ENCODE measurements around the gene APOL1.
A peak's percentile ranks its signal among the peaks of the same experiment; 100 is the strongest.
"Not testable (repeated sequence)": the region's sequence is repeated elsewhere in the genome, so short reads cannot be mapped to it uniquely, and the experiment has no call there.

The APOL1 gene

DNA sequence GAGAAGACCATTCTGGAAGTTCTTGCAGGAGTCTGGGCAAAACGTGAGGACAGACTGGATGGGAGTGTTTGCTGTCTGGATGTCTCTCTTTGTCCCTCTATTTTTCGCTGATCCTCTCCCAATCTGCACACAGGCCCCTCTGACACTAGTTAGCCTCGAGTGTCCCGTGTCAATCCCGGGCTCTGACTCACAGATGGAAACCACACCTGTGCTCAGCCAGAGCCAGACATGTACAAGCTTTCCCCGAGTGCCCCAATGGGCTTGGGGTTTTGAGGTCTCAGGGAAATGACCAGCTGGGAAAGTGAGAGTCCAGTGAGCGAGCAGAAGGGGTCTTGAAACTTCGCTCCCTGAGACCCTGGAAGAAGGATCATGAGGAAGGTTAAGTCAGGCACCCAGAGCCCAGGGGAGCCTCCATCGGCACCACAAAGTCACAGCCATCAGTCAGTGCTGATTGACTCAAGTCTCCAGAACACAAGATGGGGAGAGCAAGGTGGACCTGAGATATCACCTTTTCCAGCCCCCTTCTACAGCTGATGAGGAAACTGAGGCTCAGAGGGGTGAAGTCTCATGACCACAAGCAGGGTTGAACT is 27.5 kb upstream of the APOL1 start:
- DNase-seq, result no peak

DNA sequence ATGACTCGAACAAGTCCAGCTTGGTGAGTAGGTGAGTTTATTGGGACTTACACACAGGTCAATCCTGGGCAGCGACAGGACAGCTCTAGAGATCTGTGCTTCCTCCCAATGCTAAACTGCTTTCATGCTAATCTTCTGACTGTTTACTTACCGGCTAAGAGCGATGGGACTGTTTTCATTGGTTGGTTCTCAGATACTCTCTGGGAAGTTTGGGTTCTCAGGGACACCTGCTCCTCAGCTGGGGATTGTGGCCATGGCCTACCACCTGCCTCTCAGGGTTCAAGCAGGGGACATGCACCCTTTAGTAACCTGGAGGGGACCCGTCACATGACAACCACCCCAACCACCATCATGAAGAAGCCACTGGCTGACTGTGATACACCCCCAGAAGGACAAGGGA is 26.7 kb upstream of the APOL1 start:
- DNase-seq, result no peak

DNA sequence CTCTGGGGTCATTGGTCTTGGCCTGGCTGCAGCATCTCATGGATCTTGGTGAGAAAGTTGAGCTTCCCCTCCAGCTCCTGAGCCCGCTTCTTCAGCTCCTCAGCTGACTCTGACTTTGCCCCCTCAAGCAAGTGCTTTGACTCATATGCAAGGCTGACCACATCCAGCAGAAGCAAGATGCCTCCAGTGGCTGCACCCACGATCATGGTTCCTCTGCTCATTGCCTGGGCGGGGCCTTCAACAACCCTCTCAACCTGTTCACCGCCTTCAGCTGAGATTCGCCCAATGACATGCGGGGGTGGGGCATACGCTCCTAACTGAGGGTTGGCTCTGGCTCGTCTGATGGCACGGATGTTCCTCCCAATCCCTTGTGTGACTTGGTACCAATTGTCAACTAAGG is 25.5 kb upstream of the APOL1 start:
- DNase-seq, result peak in 1 of 5 experiments; percentile 41

DNA sequence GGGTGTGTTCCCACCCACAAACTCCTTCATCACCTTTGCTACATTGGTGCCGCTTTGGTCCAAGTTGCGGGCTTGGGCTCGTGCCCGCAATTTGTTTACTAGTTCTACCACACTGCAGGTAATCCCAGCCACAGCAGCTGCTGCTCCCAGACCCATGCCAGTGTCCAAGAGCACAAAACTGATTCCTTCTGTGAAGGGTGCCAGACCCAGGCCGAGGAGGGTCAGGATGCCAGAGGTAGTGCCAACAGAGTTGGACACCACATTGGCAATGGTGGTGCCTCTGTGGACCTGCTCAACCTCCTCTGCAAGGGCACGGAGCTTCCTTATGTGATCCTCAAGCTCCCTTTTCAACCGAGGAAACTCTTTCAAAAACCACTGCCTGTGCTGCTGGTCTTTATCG is 25.1 kb upstream of the APOL1 start:
- DNase-seq, result no peak

DNA sequence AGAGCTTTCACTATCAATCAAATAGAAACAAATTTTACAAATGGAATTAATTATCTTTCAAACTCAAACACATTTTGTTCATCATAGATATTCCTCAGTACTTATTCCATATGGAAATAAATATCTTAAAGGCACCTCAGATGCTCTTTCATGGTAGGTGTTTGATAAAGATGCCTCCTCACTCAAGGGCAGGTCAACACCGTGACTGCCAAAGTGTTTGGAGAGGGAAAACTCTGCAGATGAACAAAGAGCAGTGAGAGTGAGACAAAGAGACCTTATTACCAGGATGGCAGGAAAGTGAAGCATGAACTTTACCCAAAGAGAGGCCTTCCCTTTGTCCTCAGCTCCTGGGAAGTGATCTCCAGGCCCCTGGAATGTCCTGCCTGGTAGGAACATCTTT is 24.6 kb upstream of the APOL1 start:
- not testable (repeated sequence) for DNase-seq

DNA sequence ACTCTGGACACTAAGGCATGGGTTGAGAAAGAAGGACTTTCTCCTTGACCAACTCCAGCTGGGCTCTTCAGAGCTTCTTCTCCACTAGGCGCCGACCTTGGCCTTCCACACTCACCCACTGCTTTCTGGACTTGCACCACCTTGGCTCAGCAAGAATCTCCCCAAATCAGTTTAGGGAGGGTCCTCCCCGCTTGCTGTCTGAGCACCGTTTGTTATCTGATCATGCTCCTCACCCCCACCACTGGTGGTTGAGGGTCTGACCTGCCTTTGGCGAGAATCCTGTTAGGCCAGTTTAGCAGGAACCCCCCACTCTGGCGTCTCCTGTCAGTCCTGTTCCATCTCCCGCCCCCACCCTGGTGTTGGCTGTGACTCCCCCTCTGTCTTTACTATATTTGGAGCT is 24.0 kb upstream of the APOL1 start:
- DNase-seq, result no peak

DNA sequence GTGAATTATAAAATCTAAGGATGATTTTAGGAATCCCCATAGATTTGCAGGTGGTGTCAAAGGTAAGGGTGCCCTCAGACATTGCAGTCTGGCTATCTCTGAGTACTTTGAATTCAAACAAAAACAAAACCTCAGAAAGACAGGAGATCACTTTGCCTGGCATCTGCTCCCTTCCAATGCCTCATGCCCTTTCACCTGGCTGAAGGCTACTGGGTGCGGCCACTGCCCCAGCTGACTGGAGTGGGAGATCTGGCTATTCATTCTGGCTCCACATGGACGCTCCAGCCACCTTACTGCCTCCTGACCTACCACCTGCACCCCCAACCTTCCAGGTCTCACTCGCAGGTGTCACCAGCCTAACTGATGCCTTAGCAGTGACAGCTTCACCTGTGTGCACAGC is 23.3 kb upstream of the APOL1 start:
- DNase-seq, result not testable (repeated sequence)

DNA sequence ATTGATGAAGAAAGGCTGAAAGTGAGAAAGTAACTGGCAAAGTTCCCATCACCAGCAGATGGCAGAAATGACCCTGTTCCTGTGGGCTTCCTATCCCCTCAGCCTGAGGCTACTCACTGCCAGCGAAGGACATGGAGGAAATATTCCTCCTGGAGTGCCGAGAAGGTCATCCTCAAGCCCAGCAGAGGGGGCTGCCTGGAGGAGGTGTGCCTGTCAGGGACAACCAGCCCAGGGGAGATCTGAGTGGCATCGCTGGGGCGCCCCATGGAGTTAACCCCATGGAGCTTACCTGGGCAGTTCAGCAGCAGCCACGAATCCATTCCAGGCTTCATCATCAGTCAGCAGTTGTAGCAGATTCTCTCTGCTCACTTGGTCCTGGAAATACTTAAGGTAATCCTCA is 21.9 kb upstream of the APOL1 start:
- DNase-seq, result not testable (repeated sequence)

DNA sequence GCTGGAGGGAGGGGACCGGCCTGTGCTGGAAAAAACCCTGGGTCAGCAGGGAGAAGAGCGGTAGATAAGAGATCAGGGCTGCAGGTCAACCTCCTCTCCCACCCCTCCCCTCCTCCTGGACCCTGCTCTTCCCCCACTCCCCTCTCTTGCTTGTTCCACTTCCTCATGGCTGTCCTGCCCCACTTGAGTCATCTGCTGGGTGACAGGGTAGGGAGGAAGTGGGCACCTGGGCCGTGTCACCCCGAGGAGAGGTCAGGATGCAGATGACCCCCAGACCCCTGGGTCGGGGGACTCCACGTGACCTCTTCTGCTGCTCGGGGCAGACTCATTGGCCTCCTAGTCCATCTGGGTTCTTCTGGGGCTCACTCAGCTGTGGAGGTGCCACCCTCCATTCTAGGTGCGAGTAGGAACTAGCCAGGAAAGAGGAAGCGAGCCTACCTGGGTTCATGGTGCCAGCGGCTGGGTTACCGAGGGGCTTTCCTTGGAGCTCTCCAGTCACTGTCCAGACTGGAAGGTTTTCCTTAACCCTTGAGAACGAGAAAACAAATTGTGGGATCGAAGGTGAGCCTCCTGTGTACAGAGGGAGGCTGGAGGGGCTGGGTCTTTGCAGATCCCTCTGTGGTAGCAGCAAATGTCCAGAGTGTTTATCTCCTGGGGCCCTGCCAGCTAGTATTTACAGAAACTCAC is 20.1 kb upstream of the APOL1 start:
- no peak for DNase-seq

DNA sequence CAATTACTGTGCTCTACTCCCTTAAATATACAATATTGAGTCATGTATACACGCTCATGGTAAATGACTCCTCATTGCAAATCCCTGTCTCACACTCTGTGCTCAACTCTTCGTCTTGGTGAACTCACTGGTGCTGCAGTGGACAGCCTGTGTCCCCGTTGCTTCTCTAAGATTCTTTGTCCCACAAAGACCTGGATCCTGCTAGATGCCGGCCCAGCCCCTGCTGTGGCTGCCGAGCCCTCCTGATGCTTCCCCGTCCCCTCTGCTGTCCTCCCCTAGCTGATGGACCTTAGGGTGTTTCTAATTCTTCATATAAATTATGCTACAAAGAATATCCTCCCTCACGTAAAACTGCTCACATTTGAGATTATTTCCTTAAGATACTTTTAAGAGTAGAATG is 19.1 kb upstream of the APOL1 start:
- no peak for DNase-seq

DNA sequence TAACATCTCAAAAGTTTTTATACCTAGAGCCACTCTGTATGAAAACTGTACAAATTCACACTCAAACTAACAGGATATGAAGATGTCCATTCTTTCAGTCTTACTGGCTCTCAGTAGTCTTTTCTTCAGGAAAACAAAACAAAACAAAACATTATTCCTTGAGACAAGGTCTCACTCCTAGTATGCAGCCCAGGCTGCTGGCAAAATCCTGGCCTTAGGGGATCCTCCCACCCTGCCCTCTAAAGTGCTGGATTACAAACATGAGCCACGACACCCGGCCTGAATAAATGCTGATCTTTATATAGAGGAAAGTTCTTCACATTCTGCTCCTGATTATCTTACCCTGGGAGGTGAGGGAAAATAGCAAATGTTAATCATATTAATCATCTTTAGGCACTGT is 18.7 kb upstream of the APOL1 start:
- no peak for DNase-seq

DNA sequence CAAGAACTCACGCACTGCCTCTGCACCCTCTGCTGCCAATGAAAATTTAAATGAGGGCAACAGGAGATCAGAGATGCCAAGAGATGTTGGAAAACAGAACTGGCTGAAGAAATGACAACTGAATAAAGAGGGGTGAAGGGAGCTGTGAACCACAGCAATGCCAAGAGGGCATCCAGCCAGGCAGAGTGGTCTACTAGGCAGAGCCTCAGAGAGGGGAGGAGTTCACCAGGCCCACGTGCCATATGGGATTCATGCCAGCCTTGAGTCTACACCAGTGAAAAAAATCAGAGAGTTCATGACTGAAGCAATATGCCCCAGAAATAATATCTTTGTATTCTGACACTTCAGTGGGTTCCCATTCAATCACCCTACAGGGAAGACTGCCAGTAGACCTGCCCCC is 18.0 kb upstream of the APOL1 start:
- DNase-seq, result no peak

DNA sequence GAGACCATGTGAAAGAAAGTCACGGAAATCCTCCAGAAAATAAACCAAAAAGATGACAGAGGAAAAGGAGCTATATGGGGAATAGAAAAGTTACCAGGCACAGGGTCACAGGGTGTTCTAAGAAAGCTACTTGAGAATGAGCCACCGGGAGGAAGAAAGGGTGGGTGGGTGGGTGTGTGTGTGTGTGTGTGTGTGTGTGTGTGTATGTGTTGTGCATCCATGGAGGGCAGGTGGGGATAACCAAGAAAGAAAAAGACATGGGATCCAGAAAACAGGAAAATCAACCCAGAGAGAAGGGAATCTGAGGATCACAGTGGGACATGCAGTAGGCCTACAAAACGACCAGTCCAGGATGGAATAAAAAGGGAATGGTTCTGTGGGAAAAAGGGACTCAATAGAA is 17.3 kb upstream of the APOL1 start:
- DNase-seq, result no peak

DNA sequence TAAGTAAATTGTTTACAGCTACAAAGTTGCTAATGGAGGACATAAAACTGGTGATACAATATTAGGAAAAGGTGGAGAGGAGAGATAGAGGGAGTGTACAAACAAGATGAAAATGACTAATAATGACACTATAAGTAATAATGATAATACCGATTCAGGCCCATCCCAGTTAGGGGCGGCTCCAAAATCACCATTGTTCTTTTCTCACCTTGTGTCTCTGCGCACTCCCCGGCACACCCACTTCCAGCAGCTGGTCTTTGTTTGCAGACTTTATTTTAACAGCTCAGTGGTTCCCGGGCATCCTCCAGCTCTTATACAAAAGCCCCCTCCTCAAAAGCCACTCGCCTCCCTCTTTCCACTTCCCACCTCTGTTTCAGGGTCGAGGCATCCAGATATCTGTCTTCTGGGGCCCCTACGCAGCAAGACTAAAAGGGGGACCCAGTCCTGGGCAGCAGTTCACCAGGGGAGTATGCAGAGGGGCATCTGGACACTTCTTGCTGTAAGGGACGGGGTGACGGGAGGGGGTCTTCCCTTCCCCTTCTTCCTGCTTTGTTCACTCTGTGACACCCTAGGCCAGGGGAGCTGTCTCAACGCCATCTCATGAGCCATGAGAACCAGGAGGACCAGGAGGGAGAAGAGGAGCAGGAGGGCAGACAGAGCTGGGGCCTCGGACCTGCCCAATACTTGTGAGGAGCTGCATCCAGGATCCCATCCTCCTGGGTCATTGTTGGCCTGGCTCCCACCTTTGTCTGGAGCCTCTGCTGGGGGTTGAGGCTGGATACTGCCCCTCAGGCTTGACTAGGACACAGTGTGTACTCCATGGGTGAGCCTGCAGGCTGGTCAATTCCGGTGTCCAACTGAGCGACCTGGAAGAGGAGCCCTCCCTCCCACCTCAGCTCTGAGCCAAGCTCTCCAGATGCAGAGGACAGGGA is 16.3 kb upstream of the APOL1 start:
- DNase-seq, result no peak

DNA sequence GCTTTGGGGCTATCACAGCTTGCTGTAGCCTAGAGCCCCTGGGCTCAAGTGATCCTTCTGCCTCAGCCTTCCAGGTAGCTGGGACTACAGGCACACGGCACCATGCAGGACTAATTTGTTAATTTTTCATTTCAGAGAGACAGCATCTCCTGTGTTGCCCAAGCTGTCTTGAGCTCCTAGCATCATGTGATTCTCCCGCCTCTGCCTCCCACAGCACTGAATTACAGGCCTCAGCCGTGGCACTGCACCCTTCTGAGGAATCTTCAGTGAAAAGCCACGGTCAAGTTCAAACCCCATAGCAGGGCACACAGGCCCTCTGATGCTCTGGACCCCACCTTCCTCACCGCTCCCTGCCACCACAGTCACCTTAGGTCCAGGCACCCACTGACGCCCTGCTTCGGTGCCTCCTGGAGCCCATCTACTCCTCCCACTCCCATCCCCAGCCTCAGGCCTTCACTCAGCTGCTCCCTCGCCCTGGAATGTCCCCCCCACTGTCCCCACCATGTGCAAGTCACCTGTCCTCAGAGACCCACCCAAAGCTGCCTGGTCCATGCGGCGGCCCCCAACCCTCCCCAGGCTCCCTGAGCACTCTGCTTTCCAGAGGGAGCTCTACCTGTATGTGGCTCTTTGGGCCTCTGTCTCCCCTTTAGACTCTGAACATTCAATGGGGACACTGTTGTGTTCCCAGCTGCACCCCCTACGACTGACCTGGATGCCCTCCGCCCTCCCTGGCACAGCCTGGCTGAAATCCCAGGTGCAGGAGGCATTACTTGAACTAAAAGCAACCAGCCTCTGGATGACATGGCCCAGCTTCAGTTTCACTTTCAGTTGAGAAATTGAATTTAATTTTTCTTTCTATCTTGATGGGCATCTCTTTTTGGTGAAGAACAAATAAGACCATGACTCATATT is 15.2 kb upstream of the APOL1 start:
- DNase-seq, result peak in 1 of 5 experiments; percentile 44

DNA sequence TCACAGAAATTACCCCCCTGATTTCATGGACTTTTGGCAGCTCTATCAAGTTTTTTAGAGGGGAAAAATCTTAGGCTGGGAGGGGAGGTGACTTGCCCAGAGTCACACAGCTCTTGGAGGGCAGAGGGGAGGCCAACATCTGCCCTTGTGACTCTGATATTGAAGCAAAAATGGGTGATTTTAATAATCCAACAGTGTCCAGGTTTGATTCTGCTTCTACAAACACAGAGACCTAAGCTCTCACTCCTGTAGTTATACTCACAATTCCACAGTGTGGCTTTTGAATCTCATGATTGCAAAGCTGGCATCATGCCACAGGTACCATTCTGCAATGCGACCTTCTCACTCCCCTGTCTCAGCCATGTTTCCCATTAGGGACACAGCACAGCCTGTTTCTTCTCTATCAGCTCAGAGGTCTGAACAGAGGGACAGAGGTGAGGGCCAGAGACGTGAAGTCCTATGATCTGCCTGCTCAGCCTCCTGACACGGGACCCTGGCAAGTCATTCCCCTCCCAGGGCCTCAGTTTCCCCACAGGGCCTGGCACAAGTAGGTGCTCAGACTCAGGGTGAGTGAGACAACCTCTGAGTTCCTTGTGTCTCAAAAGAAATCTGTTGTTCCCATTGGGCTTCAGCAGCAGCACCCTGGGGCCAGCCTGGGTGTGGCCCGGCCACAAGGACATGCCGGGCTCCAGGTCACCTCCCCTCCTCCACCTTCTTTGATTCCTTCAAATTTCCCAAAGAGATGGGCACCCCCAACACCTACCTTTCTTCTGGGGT is 14.4 kb upstream of the APOL1 start:
- no peak for DNase-seq

DNA sequence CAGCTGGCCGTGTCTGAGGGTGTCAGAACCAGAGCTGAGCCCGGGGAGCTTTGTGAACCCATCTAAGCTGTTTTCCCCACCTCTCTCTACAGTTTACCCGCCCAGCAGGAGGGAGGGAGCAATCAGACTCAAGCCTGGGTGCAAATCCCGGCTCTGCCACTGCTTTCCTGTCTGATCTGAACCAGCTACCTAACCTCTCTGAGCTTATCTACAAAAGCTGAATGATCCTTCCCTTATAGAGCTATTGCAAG is 13.9 kb upstream of the APOL1 start:
- DNase-seq, result no peak

DNA sequence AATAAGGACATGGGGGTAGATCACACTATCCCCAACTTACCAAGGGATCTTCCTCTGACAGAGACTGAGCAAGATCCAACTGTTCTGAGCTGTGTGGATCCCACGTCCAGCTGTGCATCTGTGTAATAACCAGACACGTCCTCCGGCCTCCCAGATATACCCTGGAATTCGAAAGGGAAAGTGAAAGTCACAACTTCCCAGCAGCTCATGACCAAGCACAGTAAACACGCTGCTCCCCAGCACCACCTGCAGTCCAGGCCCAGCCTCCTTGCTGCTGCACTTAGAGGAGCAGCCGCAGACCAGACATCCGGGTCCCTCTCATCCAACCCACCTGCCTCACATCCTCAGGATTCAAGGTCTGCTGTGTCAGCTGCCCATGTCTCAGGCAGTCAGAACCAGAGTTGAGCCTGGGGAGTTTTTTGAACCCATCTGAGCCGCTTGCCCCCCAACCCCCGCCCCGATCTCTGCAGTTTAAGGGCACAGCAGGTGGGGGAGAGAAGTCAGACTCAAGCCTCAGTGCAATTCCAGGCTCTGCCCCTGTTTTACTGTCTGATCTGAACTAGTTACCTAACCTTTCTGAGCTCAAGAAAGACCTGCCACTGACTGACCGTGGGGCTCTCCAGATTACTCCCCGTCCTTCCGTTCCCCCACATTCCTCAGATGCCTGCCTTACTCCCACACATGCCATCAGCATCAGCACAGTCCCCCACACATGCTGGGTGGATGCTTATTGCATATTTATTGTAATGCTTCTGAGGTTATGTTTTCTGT is 13.3 kb upstream of the APOL1 start, which contains the start of gene APOL2:
APOL2 (minus strand) TSS at position 127 of the 771 bp plus-strand sequence. CDS start 6,365 bp downstream, outside the sequence.
- peak; percentile 56 to 95 (median 79) for DNase-seq

DNA sequence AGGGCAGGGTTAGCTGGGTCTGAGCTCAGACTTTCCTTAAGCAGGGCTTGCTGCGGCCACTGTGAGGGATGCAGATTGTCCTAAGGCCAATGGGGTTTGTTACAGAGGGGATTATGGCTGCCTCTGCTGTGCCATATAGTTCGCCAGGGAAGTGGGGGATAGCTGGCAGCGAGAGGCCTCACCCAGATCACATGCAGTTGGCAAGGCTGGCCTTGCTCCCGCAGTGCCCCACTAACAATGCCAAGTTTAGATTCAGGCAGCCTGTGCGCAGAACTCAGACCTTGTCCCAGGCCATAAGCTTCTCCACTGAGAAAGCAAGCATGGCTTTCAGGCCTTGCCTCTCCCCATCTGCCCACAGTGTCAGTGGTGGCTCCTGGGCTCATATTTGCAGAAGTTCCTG is 8.9 kb upstream of the APOL1 start:
- no peak for DNase-seq

DNA sequence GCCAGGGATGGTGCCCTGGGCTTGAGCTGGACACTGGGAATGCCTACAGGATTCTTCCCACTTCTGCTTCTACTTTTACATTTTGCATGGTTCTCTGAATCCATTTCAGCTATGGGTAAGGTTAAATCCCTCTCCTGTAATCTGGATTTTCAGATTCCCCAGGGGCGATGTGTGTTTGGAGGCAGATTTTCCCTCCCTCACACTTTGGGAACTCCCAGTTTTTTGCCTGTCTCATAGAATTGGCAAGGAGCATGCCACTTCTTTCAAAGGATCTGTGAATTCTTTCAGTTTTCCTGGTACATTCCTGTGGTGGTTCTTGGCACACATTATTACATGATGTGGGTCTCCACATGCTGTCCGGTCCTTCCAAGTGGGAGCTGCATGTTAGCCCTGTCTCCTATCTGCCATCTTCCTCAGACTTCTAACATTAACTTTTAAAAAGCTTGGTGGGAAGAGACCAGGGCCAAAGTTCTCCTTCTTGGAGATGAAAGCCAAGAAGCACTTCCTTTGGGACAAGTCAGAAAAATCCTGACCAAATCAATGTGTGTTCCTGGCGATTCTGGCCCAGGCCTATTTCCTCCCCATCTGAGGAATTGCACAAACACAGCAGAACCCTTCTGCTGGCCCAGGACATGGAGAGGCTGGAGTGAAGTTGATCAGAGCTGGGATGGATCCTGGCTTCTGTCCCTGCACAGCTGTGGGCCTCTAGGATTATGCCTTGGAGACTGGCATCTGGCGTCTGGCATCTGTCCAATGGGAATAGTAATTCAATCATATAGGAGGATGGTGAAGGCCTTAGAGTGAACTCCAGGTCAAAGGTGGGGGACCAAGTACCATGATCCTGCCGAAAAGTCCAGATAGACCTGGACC is 8.2 kb upstream of the APOL1 start:
- DNase-seq, result no peak

All from T-helper 2 cell (primary cell).